Immature natural killer cell (primary cell): Measurements from ENCODE around the gene RBFOX2. TPM values are rescaled to one million over a fixed set of nuclear protein-coding genes. Genes with fewer than 3 reads are reported as not detected.

ENCODE experiments used
- DNase-seq, 3 donors: peaks; one replicate each; pipeline ENCODE4 v3.0.0; 2022; ENCODE audit warnings: mixed read lengths in 1 of 3
- H3K27ac Mint-ChIP-seq, 6 donors: one replicate each; pipeline ENCODE4 v1.8.0; 2020; ENCODE audit warnings: mixed read lengths in 6 of 6, mild to moderate bottlenecking in 5 of 6, inconsistent platforms in 4 of 6, moderate library complexity in 3 of 6
- H3K27me3 Mint-ChIP-seq, 3 donors: one replicate each; pipeline ENCODE4 v1.8.0; 2020 to 2021; ENCODE audit warnings: low read depth in 3 of 3, mild to moderate bottlenecking in 3 of 3, mixed read lengths in 3 of 3, moderate library complexity in 3 of 3, inconsistent platforms in 1 of 3
- H3K36me3 Mint-ChIP-seq, 3 donors: one replicate each; pipeline ENCODE4 v1.8.0; 2020; ENCODE audit warnings: mixed read lengths in 3 of 3, inconsistent platforms in 2 of 3, mild to moderate bottlenecking in 2 of 3
- H3K4me1 Mint-ChIP-seq, 2 donors: one replicate each; pipeline ENCODE4 v1.8.0; 2020; ENCODE audit warnings: inconsistent platforms in 2 of 2, mild to moderate bottlenecking in 2 of 2, mixed read lengths in 2 of 2, moderate library complexity in 1 of 2
- H3K4me3 Mint-ChIP-seq, 5 donors: one replicate each; pipeline ENCODE4 v1.8.0; 2020; ENCODE audit warnings: mild to moderate bottlenecking in 5 of 5, mixed read lengths in 5 of 5, inconsistent platforms in 3 of 5, moderate library complexity in 3 of 5
- H3K9me3 Mint-ChIP-seq, 6 donors: one replicate each; pipeline ENCODE4 v1.8.0; 2020; ENCODE audit warnings: mild to moderate bottlenecking in 6 of 6, mixed read lengths in 6 of 6, inconsistent platforms in 4 of 6, moderate library complexity in 3 of 6
- polyA plus RNA-seq, 3 donors: library from polyadenylated mRNA; unstranded; fragments of 300-500 nt; fragmentation: Illumina TruSeq; gene quantifications; one replicate each; pipeline ENCODE4 v1.2.3, GENCODE V29; 2021

The RBFOX2 gene
- polyA plus RNA-seq, 3 donors from 2014 or later: 1.2 to 1.9 TPM; not detected in 1

DNA sequence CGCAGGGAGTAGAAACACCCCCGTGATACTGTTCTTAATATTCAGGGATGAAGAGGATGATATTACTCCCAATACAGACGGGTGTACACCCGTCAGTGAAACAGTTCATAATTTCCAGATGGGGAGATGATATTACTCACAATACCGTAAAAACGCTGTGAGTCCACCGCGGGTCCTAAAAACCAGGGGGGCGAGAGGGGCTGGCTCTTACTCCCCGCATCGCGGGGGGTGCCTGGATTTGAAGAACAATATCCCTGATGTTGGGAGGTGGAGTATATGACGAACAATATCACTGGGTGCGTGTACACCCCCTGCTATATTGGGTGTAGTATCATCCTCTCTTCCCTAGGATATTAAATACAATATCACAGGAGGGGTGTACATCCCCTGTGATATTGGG, 331.5 kb downstream of the RBFOX2 start:
- Mint-ChIP-seq H3K27me3 (peaks cover 1 to 6% (median 2%) of the 10 kb centered on the region in 3 donors), H3K9me3 (no peaks in the 10 kb centered on the region), H3K27ac (no peak overlapping the region), H3K36me3 (no peaks in the 10 kb centered on the region), H3K4me1 (no peaks in the 10 kb centered on the region), H3K4me3 (no peak overlapping the region)
- DNase-seq: peak in 2 of 3 donors; percentile 0 to 10

DNA sequence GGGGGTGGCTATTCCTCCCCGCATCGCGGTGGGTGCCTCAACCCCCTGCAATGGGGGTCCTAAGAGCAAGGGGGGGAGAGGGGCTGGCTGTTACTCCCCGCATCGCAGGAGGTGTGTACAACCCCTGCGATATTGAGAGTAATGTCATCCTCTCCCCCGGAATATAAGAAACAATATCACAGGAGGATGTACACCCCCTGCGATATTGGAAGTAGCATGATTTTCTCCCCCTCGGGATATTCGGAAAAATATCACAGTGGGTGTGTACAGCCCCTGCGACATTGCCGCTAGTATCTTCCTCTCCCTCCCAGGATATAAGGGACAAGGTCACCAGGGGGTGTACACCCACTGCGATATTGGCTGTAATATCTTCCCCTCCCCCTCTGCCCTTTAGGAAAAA, 333.4 kb downstream of the RBFOX2 start:
- Mint-ChIP-seq H3K4me1 (no peaks in the 10 kb centered on the region), H3K9me3 (peaks cover 0 to 2% (median 0%) of the 10 kb centered on the region in 6 donors), H3K27ac (no peak overlapping the region), H3K4me3 (no peak overlapping the region), H3K36me3 (no peaks in the 10 kb centered on the region), H3K27me3 (peaks cover 1 to 6% (median 2%) of the 10 kb centered on the region in 3 donors)
- no peak for DNase-seq

DNA sequence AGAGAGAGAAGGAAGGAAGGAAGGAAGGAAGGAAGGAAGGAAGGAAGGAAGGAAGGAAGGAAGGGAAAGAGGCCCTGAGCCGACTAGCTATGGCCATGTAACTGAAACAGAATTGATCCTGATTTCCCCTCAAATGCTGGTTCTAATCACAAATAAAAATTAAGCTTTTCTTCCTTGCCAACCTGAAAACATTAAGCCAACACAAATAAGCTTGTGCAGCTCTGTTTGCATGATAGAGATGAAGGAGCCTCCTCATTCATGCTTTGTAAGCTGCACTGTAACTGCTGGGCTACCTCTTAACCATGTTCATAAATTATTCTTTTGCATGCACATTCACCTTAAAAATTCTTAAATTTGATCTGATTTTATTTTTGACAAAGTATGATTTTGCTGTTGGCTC, 338.6 kb downstream of the RBFOX2 start:
- Mint-ChIP-seq H3K9me3 (peaks cover 0 to 2% (median 0%) of the 10 kb centered on the region in 6 donors), H3K36me3 (peaks cover 0 to 3% (median 0%) of the 10 kb centered on the region in 3 donors), H3K4me3 (no peak overlapping the region), H3K4me1 (no peaks in the 10 kb centered on the region), H3K27ac (no peak overlapping the region), H3K27me3 (peaks cover 0 to 2% (median 0%) of the 10 kb centered on the region in 3 donors)
- no peak for DNase-seq

DNA sequence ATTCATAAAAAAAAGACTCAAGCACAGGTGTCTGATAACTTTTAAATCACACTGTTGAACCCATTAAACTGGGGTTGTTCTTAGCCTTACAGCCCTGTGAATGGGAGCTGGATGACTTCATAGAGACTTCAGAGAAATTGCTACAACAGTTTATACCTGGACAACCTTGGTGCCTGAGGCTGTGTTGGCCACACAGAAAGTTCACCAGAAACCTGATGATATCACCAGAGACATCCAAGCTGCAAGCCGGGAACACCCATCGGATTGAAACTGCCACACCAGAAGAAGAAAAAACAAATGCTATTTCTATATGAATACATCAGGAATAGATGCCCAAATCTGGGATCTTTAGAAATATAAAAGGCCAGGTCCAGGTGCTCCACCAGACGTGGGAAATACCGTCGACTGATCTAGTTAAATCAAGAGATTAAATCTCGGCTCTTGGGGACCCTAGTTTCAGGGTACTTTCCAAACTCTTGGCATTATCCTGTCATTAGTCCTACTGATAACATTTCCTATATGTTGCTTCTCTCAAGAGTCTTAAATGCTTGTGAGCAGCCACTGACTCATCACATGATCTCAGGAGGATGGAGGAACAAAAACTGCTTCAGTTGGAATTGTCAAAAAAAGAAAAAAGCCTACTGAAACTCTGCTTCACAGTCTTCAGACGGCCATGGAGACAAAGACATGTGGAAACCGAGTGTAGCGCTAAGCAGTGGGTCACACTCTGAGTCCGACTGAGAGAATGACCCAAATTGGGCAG, 339.5 kb downstream of the RBFOX2 start:
- H3K9me3 Mint-ChIP-seq: peaks cover 0 to 2% (median 0%) of the 10 kb centered on the region in 6 donors
- H3K4me3 Mint-ChIP-seq: no peak overlapping the region
- H3K4me1 Mint-ChIP-seq: no peaks in the 10 kb centered on the region
- no peak for DNase-seq
- peaks cover 0 to 3% (median 0%) of the 10 kb centered on the region in 3 donors for H3K36me3 Mint-ChIP-seq
- H3K27ac Mint-ChIP-seq: no peak overlapping the region
- peaks cover 0 to 2% (median 0%) of the 10 kb centered on the region in 3 donors for H3K27me3 Mint-ChIP-seq

Other genes starting within 250 kb of the RBFOX2 start
- 10 to 100 TPM; 32.8 to 83.5 (median 56.3) TPM for gene APOL3, start 131.9 kb upstream of the RBFOX2 start, polyA plus RNA-seq
- gene APOL4, start 173.0 kb upstream of the RBFOX2 start, polyA plus RNA-seq: under 1 TPM in 2 of 3 donors, not detected in 1; 0.25 to 0.27 TPM
- gene APOL2, start 210.7 kb upstream of the RBFOX2 start, polyA plus RNA-seq: 10 to 100 TPM; 22.4 to 42.4 (median 22.9) TPM
- 10 to 100 TPM in 2 of 3 donors, 1 to 10 TPM in 1; 8.7 to 65.8 (median 14.8) TPM for gene APOL1, start 224.3 kb upstream of the RBFOX2 start, polyA plus RNA-seq